Body of pancreas (tissue), 4 donors: ENCODE measurements around the gene SPRR4.

Experiments
- POLR2A ChIP-seq, 3 donors: fragments of 450-650 bp; IDR thresholded peaks; one replicate each; pipeline ENCODE4 v1.6.1; 2016; ENCODE audit warnings: antibody characterized with exemption in 3 of 3, mild to moderate bottlenecking in 2 of 3
- TF ChIP-seq, protein P1 (sequence below), 7 experiments: fragments of 450-650 bp in 4 of 7; fragments of 200-600 bp in 3 of 7; sonication (generic) in 3 of 7; IDR thresholded peaks; one replicate each; pipeline ENCODE4 v1.5.1; 2016 to 2019; ENCODE audit warnings: antibody characterized with exemption in 7 of 7

DNA sequence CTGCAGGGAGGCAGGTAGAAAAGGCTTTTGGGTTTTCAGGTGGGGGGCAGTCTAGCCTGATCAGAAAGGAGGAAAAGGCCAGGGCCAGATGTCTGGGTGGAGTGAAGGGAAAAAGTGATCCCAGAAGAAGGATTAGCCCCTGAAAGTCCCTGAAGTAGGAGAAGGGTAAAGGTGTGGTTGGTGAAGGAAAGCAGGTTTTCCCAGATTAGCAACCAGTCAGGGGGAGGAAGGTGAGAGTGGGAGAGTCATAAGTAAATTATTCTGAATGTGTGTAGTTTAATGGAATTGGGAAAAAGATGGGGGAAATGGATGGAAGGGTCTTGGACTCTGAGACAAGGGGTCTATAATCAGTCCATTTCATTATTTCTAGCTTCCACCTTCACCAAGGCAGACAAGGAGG is 12.8 kb downstream of the SPRR4 start:
- TF ChIP-seq, protein P1, sequence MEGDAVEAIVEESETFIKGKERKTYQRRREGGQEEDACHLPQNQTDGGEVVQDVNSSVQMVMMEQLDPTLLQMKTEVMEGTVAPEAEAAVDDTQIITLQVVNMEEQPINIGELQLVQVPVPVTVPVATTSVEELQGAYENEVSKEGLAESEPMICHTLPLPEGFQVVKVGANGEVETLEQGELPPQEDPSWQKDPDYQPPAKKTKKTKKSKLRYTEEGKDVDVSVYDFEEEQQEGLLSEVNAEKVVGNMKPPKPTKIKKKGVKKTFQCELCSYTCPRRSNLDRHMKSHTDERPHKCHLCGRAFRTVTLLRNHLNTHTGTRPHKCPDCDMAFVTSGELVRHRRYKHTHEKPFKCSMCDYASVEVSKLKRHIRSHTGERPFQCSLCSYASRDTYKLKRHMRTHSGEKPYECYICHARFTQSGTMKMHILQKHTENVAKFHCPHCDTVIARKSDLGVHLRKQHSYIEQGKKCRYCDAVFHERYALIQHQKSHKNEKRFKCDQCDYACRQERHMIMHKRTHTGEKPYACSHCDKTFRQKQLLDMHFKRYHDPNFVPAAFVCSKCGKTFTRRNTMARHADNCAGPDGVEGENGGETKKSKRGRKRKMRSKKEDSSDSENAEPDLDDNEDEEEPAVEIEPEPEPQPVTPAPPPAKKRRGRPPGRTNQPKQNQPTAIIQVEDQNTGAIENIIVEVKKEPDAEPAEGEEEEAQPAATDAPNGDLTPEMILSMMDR (IDR thresholded peaks at IDR 0.05), result no peak
- no peak for TF ChIP-seq POLR2A (IDR thresholded peaks at IDR 0.05)
